ENCODE results near the gene ADO.
A peak's percentile ranks its signal among the peaks of the same experiment; 100 is the strongest.

The ADO gene

DNA sequence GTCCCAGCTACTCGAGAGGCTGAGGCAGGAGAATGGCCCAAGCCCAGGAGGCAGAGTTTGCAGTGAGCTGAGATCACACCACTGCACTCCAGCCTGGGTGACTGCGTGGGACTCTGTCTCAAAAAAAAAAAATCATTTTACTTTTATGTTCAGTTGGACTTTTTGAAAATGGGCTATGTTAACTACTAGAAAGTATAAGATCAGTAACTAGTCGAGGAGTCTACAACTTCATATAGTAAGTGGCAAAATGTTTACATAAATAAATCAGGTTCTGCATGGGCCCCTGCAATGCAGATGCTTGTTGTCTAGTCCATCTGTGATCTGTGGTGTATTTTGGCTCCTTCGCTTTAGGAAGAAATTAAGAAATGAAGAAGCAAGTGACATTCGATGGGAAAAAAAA, 12.3 kb upstream of the ADO start:
- TF ChIP-seq, protein P1, sequence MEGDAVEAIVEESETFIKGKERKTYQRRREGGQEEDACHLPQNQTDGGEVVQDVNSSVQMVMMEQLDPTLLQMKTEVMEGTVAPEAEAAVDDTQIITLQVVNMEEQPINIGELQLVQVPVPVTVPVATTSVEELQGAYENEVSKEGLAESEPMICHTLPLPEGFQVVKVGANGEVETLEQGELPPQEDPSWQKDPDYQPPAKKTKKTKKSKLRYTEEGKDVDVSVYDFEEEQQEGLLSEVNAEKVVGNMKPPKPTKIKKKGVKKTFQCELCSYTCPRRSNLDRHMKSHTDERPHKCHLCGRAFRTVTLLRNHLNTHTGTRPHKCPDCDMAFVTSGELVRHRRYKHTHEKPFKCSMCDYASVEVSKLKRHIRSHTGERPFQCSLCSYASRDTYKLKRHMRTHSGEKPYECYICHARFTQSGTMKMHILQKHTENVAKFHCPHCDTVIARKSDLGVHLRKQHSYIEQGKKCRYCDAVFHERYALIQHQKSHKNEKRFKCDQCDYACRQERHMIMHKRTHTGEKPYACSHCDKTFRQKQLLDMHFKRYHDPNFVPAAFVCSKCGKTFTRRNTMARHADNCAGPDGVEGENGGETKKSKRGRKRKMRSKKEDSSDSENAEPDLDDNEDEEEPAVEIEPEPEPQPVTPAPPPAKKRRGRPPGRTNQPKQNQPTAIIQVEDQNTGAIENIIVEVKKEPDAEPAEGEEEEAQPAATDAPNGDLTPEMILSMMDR (IDR thresholded peaks at IDR 0.05; ENCODE audit: low read depth, low read length, missing control alignments) = no peak
- no peak for DNase-seq (ENCODE audit: extremely low read depth, low read depth)
- no peak overlapping the region for H3K4me3 ChIP-seq (replicated peaks; ENCODE audit: low read depth, low read length)

DNA sequence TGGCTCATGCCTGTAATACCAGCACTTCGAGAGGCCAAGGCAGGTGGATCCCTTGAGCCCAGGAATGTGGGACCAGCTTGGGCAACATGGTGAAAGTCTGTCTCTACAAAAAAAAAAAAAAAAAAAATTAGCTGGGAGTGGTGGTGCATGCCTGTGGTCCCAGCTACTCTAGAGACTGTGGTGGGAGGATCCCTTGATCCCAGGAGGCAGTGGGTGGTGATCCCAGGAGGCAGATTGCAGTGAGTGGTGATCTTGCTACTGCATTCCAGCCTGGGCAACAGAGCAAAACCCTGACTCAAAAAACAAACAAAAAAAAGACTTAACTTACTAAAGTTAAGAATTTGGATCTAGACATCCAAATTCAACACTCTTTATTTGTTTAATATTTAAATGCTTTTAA, 10.2 kb upstream of the ADO start:
- no peak for DNase-seq (ENCODE audit: extremely low read depth, low read depth)
- no peak overlapping the region for H3K4me3 ChIP-seq (replicated peaks; ENCODE audit: low read depth, low read length)
- TF ChIP-seq, protein P1 (IDR thresholded peaks at IDR 0.05; ENCODE audit: low read depth, low read length, missing control alignments) = no peak

DNA sequence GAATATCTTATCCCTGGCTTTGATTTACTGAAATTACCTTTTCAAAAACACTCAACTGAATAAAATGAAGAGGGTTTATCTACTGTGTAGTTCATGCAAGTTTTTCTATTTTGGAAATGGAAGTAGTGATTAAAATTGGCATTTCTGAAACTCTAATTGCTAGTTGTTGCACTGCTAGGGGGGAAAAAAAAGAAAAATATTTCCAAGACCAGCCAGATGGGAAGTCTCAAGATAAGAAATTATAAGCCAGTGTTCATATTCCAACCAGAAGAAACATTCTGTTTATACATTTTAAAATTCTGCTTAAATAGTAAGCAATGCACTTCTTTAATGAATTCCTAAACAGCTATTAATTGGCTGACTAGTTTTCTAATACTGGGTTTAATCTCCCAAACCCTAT, 9.4 kb upstream of the ADO start:
- H3K4me3 ChIP-seq (replicated peaks; ENCODE audit: low read depth, low read length) = no peak overlapping the region
- DNase-seq (ENCODE audit: extremely low read depth, low read depth) = no peak
- TF ChIP-seq, protein P1 (IDR thresholded peaks at IDR 0.05; ENCODE audit: low read depth, low read length, missing control alignments) = no peak

DNA sequence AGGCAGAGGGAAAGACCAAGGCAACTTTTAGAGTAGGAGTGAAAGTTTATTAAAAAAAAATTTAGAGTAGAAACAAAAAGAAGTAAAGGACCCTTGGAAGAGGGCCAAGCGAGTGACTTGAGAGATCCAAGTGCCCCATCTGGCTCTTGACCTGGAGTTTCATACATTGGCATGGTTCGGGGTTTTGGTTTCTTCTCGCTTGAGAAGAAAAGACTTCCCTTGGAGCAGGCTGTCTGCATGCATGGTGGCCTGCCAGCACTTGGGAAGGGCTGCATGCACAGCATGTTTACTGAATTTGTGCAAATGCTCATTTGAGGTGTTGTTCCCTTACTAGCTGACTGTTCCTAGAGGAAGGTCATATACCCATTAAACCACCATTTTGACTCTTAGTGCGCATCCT, 8.8 kb upstream of the ADO start:
- DNase-seq (ENCODE audit: extremely low read depth, low read depth) = no peak
- TF ChIP-seq, protein P1 (IDR thresholded peaks at IDR 0.05; ENCODE audit: low read depth, low read length, missing control alignments) = no peak
- H3K4me3 ChIP-seq (replicated peaks; ENCODE audit: low read depth, low read length) = no peak overlapping the region

DNA sequence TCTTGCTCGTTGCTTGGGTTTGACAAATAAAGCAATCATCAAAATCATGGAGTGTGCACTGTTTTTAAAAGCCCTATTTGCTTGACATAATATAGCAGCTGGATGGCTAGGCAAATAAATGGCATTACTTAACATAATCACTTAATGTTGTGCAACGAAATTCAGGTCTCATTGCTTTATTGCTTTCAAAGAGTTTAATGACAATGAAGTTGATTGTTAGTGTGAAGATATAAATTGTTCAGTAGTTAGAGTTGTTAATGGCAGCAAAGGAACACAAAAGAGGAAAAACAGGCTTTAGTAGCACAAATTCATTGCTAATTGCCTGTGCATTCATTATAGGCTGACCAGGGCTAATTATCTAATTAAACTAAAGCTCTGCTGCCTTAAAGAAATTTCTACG, 7.6 kb upstream of the ADO start:
- TF ChIP-seq, protein P1 (IDR thresholded peaks at IDR 0.05; ENCODE audit: low read depth, low read length, missing control alignments) = no peak
- DNase-seq (ENCODE audit: extremely low read depth, low read depth) = no peak
- H3K4me3 ChIP-seq (replicated peaks; ENCODE audit: low read depth, low read length) = no peak overlapping the region

DNA sequence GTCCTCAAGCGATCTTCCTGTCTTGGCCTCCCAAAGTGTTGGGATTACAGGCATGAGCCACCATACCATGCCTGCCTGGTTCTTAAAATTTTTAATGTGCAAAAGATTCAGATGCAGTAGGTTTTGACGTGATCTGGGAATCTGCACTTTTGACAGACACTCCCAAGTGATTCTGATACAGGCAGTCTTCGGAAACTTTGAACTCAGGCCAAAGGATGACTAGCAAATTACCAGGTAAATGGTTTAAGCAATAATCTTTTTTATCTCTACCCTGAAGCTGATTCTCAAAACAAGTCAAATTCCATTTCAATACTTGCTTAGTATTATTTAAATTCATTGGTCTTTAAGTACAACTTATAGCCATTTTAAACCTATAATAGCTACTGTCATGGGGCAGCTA, 2.6 kb upstream of the ADO start:
- no peak for DNase-seq (ENCODE audit: extremely low read depth, low read depth)
- TF ChIP-seq, protein P1 (IDR thresholded peaks at IDR 0.05; ENCODE audit: low read depth, low read length, missing control alignments) = no peak

DNA sequence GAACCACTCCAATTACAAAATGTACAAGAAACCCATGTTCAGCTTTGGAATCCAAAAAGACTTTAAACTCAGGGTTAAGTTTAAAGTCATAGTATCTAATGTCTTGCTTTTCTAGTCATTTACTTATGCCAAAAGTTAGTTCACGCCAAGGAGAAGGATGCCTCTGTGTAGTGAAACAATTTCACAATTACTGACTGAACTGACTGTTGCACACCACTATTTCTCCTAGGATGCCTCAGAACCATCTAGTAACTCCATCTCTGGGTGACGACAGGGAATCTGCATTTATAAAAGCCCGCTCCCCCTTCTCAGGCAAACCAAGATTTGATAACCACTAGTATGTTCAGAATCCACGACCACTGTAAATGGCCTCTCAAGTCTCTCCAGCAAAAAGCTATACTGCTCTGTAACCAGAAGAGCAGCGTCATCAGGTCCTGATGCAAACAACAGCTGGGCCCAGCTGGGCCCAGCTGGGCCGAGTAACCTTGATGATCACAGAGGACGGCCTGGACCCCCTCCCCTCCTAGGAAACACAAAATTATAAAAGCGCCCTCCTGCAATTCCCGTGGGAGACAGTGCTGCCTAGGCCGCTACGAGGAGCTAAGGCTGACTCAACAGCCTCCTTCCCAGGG, 680 bp upstream of the ADO start:
- peak overlapping the region; percentile 62 for H3K4me3 ChIP-seq (replicated peaks; ENCODE audit: low read depth, low read length)
- DNase-seq (ENCODE audit: extremely low read depth, low read depth) = no peak

More for the DNA sequence above, 2.6 kb upstream of the ADO start:
- no peak overlapping the region for H3K4me3 ChIP-seq (replicated peaks; ENCODE audit: low read depth, low read length)

More for the DNA sequence above, 680 bp upstream of the ADO start:
- TF ChIP-seq, protein P1 (IDR thresholded peaks at IDR 0.05; ENCODE audit: low read depth, low read length, missing control alignments) = no peak

Data from HFF-Myc (cell line).